Esophagus mucosa (tissue), 1 donor: Measurements from ENCODE around the gene BOC. TPM values are rescaled to one million over a fixed set of nuclear protein-coding genes. Genes with fewer than 3 reads are reported as not detected.
A peak's percentile ranks its signal among the peaks of the same experiment; 100 is the strongest.

Experiments used
- ATAC-seq: fragments of 200-7000 bp; cut with Tn5 transposase; one replicate; pipeline ENCODE4 v1.9.1; 2020
- total RNA-seq: library from RNA; stranded (reverse); gene quantifications from one replicate; pipeline ENCODE4 v1.2.4, GENCODE V29; 2023
- donor health status: DM: yes; HTN: yes; CAD: no.

The BOC gene
- total RNA-seq, 1 donor from 2014 or later, result 19.8 TPM

DNA sequence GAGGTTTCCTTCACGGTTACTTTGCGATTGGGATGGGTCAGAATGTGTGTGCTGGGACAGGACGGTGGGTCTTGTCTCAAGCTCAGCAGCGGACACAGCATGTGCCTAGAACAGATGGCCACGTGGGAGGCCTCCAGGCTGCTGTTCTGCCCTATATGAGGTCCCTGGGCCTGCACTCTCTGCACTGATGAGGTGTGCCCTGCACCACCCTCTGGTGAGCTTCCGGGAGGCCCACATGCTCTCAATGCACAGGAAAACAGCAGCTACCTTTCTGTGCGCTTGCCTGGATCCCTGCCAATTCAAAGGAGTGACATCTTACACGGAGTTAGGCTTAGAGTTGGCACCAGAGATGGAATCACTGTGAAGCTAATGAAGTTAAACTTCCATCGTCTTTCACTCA is 59.8 kb downstream of the BOC start:
- no peak for ATAC-seq

DNA sequence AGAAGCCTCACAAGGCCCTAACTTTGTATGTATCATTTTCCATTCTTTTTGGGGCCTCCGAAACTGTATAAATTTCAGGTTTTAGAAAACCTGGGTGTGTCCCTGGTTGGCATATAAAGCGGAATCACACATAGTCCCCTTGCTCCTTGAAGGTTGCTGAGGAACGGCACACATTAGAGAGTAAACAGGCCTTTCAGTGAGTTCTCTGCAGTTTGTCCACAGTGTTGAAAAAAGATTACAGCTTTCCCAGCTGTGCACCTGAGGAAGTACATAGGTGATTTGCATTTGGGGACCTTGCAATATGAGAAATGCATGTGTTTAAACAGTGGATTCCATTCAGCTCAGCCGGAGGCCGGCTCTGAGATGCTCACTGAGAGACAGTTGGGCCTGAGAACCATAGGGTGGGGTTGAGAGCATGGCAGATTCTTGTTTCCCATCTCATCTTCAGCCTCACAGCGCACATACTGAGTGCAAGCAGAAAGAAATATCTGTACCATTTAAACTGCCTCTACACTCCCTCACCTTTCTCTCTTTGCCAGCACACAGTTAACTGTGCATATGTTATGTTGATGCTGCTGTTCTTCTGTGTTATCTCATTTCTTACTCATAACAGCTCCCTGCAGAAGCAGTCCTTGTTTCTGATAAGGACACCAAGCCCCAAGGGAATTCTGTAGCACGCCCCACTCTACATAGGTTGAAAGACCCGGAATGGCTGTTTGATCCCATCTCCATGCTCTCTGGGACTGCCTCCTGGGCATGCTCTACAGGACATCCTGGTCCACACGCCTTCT is 60.4 kb downstream of the BOC start:
- ATAC-seq, result no peak

DNA sequence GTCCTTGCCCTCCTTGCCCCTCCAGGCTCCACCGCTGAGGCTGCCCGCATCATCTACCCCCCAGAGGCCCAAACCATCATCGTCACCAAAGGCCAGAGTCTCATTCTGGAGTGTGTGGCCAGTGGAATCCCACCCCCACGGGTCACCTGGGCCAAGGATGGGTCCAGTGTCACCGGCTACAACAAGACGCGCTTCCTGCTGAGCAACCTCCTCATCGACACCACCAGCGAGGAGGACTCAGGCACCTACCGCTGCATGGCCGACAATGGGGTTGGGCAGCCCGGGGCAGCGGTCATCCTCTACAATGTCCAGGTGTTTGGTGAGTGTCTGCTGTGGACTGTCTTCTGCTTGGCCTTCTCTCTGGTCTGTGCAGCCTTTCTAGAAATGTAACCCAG is 61.0 kb downstream of the BOC start:
- ATAC-seq, result no peak

DNA sequence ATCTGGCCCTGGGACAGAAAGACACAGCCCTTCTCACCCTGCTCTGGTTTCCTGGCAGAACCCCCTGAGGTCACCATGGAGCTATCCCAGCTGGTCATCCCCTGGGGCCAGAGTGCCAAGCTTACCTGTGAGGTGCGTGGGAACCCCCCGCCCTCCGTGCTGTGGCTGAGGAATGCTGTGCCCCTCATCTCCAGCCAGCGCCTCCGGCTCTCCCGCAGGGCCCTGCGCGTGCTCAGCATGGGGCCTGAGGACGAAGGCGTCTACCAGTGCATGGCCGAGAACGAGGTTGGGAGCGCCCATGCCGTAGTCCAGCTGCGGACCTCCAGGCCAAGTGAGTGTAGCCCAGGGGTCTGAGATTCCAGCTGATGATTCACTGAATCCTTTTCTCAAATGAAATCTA is 61.7 kb downstream of the BOC start:
- ATAC-seq, result no peak

DNA sequence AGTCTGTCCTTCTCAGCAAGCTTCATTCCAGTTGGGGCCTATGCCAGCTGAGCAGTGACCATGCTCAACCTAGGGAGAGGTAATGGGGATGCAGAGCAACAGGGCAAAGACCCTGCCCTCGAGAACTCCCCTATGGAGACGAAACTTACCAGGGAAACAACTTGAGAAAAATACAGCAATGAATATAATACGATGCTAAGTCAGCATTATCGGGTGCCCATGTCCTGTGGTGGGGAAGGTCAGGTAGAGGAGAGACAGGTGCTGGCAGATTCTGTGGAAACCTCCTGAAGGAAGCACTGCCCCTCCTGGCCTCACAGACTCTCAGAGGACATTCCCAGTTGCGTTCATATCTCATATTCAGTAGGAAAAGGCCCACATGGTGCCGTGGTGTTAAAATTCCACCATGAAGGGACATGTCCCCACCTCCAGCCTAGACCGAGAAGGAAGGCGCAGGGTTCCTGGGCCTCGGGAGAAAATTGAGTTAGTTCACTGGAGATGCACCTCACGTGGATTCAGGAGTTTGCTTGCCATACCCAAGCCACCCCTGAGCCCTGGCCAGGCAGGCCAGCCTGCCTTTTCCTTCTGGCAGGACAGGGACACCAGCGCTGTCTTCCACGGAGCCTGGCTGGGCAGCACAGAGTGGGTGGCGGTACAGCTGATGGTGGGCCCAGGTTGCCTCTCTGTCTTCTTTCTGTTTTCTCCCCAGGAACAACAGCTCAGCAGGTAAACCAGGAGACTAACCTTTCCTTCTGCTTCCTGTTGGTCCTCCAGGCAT is 62.4 kb downstream of the BOC start:
- ATAC-seq, result no peak

DNA sequence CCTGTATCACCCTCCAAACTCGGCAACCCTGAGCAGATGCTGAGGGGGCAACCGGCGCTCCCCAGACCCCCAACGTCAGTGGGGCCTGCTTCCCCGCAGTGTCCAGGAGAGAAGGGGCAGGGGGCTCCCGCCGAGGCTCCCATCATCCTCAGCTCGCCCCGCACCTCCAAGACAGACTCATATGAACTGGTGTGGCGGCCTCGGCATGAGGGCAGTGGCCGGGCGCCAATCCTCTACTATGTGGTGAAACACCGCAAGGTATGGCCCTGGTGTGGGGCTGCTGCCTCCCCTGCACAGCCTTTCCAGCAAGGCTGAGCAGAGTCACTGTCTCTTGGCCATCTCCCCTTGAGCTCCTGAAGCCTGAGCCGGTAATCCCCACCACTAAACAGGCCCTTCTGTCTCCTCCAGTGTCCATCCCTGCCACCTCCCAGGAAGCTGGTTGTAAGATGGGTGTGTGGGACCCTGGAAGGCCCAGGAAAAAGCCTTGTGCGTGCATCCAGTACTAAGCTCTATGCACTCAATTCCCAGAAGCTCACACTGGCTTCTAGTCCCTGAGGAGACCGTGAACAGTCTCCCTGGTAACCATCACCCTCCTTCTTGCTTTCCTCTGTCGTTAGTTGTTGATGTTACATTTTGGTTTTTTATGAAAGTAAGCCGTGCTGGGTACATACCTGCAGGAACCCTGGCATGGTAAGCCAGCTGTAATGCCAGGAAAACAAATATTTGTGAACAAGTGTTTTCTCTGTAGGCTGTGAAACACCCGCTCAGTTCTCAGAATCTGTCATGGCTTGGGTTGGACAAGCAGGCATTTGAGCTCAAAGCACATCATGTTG is 63.3 kb downstream of the BOC start:
- ATAC-seq, result no peak

DNA sequence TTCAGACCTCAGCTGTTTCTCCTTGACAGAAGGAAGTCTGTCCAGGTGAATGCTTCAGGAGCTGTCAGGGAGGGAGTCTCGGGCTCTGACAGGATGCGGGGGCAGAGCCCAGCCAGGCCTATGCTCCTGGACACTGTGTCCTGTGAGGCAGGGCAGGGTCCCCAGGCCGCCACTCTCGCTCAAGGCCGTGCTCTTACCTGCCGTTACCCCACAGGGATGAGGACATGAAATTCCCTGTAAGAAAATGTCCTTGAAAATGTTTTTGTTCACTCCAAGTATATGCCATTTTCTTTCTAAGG is 63.9 kb downstream of the BOC start:
- ATAC-seq, result no peak

DNA sequence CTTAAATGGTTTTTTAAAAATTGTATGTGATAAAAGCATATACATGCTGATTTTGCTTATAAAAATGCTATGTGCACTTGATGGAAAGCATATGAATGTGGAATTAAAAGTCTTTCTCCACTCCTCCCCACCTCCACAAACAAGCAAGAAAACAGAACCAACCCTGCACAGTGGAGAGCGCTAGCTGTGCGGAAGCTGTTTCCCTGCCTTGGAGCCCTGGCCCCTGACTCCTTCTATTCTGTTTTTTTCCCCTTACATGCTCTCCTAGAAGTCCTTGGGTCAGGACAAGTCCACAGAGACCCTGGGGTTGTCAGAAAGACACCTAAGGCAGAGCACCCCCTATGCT is 64.2 kb downstream of the BOC start:
- ATAC-seq, result no peak

DNA sequence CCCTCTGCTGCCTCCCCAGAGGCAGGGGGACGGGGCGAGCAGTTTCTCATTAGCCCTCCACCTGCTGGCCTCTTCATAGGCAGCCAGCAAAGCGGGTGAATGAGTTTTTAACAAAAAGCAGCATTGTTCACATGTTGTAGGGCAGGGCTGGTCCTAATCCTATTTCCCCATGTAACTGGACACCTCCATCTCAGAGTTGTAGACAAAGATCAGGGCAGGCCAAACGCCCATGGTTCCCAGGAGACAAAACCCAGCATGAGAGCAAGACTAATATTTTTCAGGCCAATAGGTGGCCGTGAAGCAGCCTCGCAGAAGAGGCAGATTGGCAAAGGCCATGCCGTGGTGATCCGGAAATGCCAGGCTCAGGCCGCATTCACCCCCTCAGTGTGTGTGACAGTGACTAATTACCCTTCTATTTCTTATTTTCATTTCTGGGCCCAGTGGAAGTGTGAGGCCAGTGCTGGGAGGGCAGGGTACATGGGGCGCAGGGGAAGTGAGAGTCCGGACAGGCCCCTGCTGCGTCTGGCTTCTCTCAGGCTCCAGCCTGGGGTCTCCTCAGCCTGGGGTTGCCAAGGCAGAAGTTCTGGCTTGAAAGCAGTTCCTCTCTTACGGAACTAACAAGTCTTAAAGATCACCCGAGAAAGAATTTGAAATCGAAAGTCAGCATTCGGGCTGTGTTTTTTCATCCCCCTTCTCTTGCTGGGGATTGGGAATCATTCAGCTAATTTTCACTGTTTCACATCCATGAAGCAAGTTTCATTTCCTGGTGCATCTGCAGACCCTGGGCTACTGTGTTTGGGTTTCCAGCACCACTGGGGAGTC is 64.8 kb downstream of the BOC start:
- ATAC-seq, result peak; percentile 9

DNA sequence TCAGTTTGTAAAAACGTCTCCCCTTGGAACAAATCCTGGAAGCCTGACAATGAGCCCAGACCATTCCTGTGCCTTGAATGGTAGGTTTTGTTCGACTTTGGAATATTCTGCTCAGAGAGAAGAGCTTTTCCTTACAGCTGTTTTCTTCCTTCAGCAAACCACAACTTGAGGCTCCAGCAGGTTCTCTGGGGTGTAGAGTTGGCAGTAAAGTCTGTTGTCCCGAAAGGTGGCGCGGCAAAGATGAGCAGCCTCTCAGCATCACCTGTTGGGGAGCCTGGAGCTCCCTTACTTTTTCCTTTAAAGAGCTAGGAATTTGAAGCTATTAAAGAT is 65.4 kb downstream of the BOC start:
- ATAC-seq, result no peak

DNA sequence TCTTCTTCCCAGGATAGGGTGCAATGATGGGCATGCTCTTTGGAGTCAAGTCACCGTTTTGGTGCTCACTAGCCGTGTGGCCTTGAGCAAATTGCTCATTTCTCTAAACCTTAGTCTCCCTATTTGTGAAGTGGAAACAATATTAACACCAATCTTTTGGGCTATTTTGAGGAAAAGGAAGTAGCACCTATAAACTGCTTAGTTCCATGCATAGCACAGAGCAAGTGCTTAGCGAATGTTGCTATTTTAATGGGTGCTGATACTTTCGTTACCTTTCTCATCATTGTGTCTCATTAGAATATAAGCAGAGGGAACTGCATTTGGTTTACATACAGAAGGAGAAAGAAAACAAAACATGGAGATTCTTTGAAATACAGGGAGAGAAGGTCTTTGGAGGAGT is 66.1 kb downstream of the BOC start:
- no peak for ATAC-seq

DNA sequence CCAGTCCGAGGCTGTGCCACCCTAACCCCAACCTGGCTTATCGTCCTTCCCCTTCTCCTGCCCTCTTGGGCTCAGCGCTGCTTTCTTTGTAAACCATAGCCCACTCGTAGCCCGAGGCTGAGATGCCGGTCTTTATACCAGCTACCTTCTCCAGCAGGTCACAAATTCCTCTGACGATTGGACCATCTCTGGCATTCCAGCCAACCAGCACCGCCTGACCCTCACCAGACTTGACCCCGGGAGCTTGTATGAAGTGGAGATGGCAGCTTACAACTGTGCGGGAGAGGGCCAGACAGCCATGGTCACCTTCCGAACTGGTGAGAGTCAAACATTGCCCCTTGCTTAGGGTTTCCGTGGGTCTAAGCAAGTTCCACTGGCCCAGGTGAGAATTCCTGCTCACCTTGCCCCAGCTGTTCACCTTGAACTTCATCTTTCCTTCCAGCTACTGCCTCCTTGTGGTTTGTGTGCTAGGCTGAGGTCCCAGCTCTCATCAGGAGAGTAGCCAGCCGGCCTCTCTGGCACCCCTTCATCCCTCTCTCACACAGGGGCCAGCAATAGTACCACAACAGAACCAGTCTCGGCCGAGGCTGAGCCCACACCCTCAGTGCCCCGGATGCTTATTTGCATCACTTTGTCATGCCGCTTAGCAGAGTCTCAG is 66.7 kb downstream of the BOC start:
- peak; percentile 32 for ATAC-seq

DNA sequence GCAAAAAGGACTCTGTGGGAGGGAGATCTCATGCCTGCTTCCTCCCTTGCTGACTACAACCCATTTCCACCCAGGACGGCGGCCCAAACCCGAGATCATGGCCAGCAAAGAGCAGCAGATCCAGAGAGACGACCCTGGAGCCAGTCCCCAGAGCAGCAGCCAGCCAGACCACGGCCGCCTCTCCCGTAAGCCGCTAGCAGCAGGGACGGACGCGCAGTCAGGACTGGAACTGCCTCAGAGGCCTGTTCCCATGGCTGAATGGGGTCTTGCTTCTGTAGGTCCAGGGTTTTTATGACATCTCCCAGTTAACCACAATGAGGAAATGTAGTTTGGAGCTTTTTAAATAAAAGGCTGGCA is 67.2 kb downstream of the BOC start:
- ATAC-seq, result no peak

DNA sequence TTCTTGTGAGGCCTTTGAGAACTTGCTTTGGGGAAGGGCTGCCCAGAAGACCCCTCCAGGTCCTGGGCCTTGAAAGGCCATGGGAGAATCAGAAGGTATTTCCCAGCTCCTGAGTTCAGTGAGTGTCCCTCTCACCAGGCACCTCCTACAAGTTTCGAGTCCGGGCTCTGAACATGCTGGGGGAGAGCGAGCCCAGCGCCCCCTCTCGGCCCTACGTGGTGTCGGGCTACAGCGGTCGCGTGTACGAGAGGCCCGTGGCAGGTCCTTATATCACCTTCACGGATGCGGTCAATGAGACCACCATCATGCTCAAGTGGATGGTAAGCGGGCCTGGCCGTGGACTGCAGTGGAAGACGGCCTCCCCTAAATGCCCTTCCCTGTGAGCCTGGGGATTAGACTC is 68.3 kb downstream of the BOC start:
- no peak for ATAC-seq

DNA sequence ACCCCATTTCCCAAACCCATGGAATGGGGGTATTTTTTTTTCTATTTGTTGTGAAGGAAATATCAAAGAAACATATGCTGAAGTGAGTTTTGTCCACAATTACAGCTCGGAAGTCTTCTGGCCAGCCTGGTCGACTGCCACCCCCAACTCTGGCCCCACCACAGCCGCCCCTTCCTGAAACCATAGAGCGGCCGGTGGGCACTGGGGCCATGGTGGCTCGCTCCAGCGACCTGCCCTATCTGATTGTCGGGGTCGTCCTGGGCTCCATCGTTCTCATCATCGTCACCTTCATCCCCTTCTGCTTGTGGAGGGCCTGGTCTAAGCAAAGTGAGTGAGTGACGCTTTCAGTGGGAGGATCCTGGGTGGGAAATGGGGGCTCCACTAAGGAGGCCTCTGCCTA is 71.9 kb downstream of the BOC start:
- ATAC-seq, result no peak

DNA sequence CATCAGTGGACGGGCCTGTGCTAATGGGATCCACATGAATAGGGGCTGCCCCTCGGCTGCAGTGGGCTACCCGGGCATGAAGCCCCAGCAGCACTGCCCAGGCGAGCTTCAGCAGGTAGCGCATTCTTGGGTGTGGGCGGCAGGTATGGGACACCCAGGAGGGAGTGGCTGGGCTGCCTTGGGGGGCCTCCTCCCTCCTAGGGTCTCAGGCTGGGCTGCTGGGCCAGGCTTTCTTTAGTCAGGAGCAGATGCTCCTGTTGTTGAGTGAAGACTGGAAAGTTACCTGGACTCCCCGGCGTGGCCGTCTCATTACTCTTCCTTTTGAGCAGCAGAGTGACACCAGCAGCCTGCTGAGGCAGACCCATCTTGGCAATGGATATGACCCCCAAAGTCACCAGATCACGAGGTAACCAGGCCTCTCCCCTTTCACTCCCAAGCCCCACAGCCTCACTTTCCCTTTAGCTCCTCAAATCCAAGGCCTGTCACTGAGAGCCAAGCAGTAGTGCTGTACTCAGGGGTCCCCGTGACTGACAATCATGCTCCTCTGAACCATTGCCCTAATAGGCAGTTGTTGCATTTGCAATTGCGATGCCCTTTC is 73.2 kb downstream of the BOC start:
- no peak for ATAC-seq

DNA sequence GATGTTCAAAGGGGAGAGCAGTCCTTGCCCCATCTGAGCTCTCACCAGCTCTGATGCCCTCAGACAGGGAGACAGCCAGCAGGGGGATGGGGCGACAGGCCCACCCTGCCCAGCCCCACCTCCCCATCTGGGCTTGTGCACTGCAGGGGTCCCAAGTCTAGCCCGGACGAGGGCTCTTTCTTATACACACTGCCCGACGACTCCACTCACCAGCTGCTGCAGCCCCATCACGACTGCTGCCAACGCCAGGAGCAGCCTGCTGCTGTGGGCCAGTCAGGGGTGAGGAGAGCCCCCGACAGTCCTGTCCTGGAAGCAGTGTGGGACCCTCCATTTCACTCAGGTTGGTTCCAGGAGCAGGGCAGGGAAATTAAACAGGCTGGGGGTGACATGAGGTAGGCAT is 73.9 kb downstream of the BOC start:
- no peak for ATAC-seq

DNA sequence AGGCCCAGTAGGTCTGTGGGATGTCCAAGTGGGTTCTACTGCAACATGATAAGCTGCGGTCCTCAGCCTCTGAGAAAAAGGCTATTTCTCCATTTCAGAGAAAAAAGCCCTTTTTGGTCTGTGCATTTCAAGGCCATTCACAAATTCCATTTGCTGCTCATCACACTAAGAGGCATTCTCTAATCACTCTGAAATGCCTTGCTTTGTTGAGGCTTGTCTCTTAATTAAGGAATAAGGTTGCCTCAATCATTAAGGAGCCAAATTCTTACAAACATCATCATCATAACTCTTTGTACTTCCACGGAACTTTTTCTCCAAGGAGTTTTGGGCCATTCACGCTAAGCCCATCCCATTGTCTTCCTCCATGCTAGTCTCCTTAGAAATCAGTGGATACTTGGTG is 74.4 kb downstream of the BOC start:
- no peak for ATAC-seq

DNA sequence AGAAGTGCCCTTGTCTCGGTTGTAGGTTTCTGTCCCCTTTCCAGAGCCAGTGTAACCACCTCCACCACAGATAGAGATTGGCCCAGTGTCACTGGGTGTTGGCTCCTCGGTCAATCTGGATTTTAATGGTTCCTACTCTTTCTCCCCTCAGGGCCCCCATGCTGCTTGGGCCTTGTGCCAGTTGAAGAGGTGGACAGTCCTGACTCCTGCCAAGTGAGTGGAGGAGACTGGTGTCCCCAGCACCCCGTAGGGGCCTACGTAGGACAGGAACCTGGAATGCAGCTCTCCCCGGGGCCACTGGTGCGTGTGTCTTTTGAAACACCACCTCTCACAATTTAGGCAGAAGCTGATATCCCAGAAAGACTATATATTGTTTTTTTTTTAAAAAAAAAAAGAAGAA is 75.2 kb downstream of the BOC start:
- no peak for ATAC-seq

DNA sequence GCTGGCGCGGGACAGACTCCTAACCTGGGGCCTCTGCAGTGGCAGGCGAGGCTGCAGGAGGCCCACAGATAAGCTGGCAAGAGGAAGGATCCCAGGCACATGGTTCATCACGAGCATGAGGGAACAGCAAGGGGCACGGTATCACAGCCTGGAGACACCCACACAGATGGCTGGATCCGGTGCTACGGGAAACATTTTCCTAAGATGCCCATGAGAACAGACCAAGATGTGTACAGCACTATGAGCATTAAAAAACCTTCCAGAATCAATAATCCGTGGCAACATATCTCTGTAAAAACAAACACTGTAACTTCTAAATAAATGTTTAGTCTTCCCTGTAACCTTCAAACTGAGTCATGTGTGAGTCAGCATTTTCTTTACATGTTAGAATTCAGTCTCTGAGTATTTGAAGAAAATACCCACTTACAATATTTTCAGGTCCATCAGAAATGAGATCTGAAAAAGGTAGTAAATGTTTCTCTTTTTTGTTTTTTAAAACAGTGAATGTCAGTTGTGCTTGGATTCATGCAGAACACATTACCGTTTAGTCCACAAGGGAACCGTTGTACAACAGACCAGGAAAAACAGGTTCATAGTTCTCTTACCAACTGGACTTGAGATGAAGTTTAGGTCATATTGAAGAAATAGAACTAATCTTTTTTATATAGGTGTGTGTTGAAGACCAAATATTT is 75.9 kb downstream of the BOC start:
- peak; percentile 27 for ATAC-seq
